NB4 (cell line): ENCODE results near the gene CRYGC.

Experiments used
- CTCF ChIP-seq: IDR thresholded peaks from one replicate; pipeline ENCODE4 v1.5.1; 2012; ENCODE audit warnings: low read depth, low read length
- MYC ChIP-seq: IDR thresholded peaks from 2 replicates; pipeline ENCODE4 v1.6.1; 2011; ENCODE audit warnings: low read depth, low read length
- POLR2A ChIP-seq: IDR thresholded peaks from 2 replicates; pipeline ENCODE4 v1.6.1; 2011; ENCODE audit warnings: mild to moderate bottlenecking; ENCODE audit not compliant: insufficient read length; ENCODE audit errors: extremely low read depth

GRCh38 chr2:208175069-208175839 is 45.6 kb upstream of the CRYGC start:
- TF ChIP-seq CTCF: peak; percentile 98
- no peak for TF ChIP-seq POLR2A
- TF ChIP-seq MYC: peak; percentile 62
